ENCODE measurements around the gene SLC46A1. TPM values are rescaled to one million over a fixed set of nuclear protein-coding genes. Genes with fewer than 3 reads are reported as not detected.

SLC46A1 gene
- total and polyA plus RNA-seq, 9 of the 15 experiments (the other 6 are each of a cell fraction or from before 2014, with no cell fraction given), result 0.24 to 5.5 (median 3.1) TPM

DNA sequence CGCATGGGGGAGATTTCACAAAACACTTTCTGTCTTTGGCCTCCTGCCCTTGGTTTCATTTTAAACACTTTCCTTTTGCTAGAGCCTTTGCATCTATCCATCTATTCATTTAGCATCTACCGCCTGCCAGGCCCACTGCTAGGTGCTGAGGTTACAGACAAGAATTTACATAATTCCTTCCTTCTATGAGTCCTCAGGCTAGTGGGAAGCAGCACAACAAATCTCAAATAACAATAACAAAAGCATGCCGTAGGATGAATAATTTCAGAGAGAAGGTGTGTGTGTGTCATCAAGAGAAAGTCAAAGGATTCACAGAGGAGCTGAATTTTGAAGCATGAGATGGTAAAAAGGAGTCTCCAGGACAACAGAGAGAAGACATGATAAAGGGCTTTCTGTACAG lies 6.1 kb upstream of the SLC46A1 start:
- ChIA-PET POLR2A (no interaction called here), CTCF (ENCODE audit: low intra/inter-chr PET ratio) (no interaction called here)
- Histone ChIP-seq H4K20me1 (replicated peaks; ENCODE audit: control insufficient read depth, insufficient read depth, low read length) (no peaks in the 10 kb centered on the region), H3K27ac (ENCODE audit: extremely low read depth, low read depth, low read length) (no peak overlapping the region), H3K4me3 (no peak overlapping the region), H3K9ac (ENCODE audit: insufficient read depth in 1 of 2, low read depth in 2 of 2, low read length in 2 of 2) (no peak overlapping the region), H3K36me3 (ENCODE audit: control insufficient read depth, insufficient read depth, low read length) (no peaks in the 10 kb centered on the region), H3K9me3 (replicated peaks; ENCODE audit: control insufficient read depth, insufficient read depth, low read depth, low read length) (no peaks in the 10 kb centered on the region), H3K27me3 (ENCODE audit: control insufficient read depth in 2 of 2, insufficient read depth in 2 of 2, low read length in 2 of 2) (peaks cover 20 to 27% of the 10 kb centered on the region in 2 experiments), H3K9me1 (ENCODE audit: control insufficient read depth, insufficient read depth, low read length) (no peaks in the 10 kb centered on the region), H2AFZ (ENCODE audit: low read depth, low read length) (no peak overlapping the region), H3K79me2 (ENCODE audit: control insufficient read depth, insufficient read depth, low read length) (no peaks in the 10 kb centered on the region), H3K4me2 (ENCODE audit: insufficient read depth, low read length) (no peak overlapping the region), H3K4me1 (replicated peaks in 1 of 2; ENCODE audit: control insufficient read depth in 2 of 2, insufficient read depth in 2 of 2, low read length in 2 of 2) (no peaks in the 10 kb centered on the region; a peak in 2 of 5 replicates)
- BruUV-seq (replicated peaks), result no TSS peak
- in situ Hi-C loops (cut with MboI) (no loop called here), intact Hi-C loops (cut with micrococcal nuclease) (no loop called here)
- WGBS (ENCODE audit: insufficient coverage, low coverage, missing lambda C conversion rate), result 2% methylated on average over 3 of the region's 3 CpGs
- FAIRE-seq (no peak), DNase-seq (ENCODE audit: extremely low read depth in 1 of 4, low spot score in 3 of 4) (no peak), ATAC-seq (no peak)
- TF ChIP-seq RBFOX2 (IDR thresholded peaks at IDR 0.05; ENCODE audit: low read depth, low read length), result no peak
- TF ChIP-seq, protein P1, sequence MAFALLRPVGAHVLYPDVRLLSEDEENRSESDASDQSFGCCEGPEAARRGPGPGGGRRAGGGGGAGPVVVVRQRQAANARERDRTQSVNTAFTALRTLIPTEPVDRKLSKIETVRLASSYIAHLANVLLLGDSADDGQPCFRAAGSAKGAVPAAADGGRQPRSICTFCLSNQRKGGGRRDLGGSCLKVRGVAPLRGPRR (CRISPR knock-in tag; IDR thresholded peaks at IDR 0.05), result no peak
- TF ChIP-seq TCF7L2 (IDR thresholded peaks at IDR 0.05; ENCODE audit: low read depth, low read length), result no peak
- TF ChIP-seq, protein P2, sequence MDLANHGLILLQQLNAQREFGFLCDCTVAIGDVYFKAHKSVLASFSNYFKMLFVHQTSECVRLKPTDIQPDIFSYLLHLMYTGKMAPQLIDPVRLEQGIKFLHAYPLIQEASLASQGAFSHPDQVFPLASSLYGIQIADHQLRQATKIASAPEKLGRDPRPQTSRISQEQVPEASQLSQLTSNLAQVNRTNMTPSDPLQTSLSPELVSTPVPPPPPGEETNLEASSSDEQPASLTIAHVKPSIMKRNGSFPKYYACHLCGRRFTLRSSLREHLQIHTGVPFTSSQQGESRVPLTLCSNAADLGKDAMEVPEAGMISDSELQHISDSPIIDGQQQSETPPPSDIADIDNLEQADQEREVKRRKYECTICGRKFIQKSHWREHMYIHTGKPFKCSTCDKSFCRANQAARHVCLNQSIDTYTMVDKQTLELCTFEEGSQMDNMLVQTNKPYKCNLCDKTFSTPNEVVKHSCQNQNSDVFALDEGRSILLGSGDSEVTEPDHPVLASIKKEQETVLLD (IDR thresholded peaks at IDR 0.05), result no peak
- TF ChIP-seq, protein P3, sequence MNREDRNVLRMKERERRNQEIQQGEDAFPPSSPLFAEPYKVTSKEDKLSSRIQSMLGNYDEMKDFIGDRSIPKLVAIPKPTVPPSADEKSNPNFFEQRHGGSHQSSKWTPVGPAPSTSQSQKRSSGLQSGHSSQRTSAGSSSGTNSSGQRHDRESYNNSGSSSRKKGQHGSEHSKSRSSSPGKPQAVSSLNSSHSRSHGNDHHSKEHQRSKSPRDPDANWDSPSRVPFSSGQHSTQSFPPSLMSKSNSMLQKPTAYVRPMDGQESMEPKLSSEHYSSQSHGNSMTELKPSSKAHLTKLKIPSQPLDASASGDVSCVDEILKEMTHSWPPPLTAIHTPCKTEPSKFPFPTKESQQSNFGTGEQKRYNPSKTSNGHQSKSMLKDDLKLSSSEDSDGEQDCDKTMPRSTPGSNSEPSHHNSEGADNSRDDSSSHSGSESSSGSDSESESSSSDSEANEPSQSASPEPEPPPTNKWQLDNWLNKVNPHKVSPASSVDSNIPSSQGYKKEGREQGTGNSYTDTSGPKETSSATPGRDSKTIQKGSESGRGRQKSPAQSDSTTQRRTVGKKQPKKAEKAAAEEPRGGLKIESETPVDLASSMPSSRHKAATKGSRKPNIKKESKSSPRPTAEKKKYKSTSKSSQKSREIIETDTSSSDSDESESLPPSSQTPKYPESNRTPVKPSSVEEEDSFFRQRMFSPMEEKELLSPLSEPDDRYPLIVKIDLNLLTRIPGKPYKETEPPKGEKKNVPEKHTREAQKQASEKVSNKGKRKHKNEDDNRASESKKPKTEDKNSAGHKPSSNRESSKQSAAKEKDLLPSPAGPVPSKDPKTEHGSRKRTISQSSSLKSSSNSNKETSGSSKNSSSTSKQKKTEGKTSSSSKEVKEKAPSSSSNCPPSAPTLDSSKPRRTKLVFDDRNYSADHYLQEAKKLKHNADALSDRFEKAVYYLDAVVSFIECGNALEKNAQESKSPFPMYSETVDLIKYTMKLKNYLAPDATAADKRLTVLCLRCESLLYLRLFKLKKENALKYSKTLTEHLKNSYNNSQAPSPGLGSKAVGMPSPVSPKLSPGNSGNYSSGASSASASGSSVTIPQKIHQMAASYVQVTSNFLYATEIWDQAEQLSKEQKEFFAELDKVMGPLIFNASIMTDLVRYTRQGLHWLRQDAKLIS (CRISPR knock-in tag; IDR thresholded peaks at IDR 0.05), result no peak
- no peak for TF ChIP-seq TEAD1 (CRISPR knock-in tag; IDR thresholded peaks at IDR 0.05)
- no peak for TF ChIP-seq MBD2 (IDR thresholded peaks at IDR 0.05; ENCODE audit: borderline replicate concordance, low read depth)
- no peak for TF ChIP-seq POLR2A (conservative IDR thresholded peaks at IDR 0.05)
- TF ChIP-seq DIDO1 (tag; IDR thresholded peaks at IDR 0.05; ENCODE audit: low read depth), result no peak
- TF ChIP-seq NR2F6 (CRISPR knock-in tag; IDR thresholded peaks at IDR 0.05), result no peak
- TF ChIP-seq CEBPG (CRISPR knock-in tag; IDR thresholded peaks at IDR 0.05), result no peak
- no peak for TF ChIP-seq CEBPG (tag; conservative IDR thresholded peaks at IDR 0.05 in 1 of 2, IDR thresholded peaks at IDR 0.05 in 1 of 2)
- no peak for TF ChIP-seq HLTF (IDR thresholded peaks at IDR 0.05)
- TF ChIP-seq, protein P4, sequence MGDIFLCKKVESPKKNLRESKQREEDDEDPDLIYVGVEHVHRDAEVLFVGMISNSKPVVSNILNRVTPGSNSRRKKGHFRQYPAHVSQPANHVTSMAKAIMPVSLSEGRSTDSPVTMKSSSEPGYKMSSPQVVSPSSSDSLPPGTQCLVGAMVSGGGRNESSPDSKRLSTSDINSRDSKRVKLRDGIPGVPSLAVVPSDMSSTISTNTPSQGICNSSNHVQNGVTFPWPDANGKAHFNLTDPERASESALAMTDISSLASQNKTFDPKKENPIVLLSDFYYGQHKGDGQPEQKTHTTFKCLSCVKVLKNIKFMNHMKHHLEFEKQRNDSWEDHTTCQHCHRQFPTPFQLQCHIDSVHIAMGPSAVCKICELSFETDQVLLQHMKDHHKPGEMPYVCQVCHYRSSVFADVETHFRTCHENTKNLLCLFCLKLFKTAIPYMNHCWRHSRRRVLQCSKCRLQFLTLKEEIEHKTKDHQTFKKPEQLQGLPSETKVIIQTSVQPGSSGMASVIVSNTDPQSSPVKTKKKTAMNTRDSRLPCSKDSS (IDR thresholded peaks at IDR 0.05; ENCODE audit: low read depth, partially characterized antibody), result no peak
- no peak for TF ChIP-seq SREBF1 (IDR thresholded peaks at IDR 0.05; ENCODE audit: borderline replicate concordance, low read depth, low read length)

Measured in K562 (cell line).